Astrocyte (in vitro differentiated cells and primary cell): ENCODE results near the gene SERPINE3. TPM values are rescaled to one million over a fixed set of nuclear protein-coding genes. Genes with fewer than 3 reads are reported as not detected.

Experiments used
- DNase-seq: peaks from one replicate; pipeline ENCODE4 v3.0.0-alpha.2; 2010; ENCODE audit warnings: low read depth
- FAIRE-seq: peaks from 2 replicates; lab custom pipeline; 2011; peaks lifted over from hg19 to GRCh38; lab: Jason Lieb, UNC
- H2AFZ ChIP-seq: 2 replicates; pipeline ENCODE4 v1.6.0; 2012; ENCODE audit warnings: low read depth, low read length, inconsistent platforms
- H3K27ac ChIP-seq: 2 replicates; pipeline ENCODE4 v1.5.1; 2011; ENCODE audit warnings: low read depth, low read length, inconsistent platforms
- H3K27me3 ChIP-seq: 2 replicates; pipeline ENCODE4 v1.6.0; 2011; ENCODE audit warnings: low read length, inconsistent platforms; ENCODE audit not compliant: insufficient read depth
- H3K36me3 ChIP-seq: 2 replicates; pipeline ENCODE4 v1.5.1; 2011; ENCODE audit warnings: low read length, inconsistent platforms; ENCODE audit not compliant: insufficient read depth
- H3K4me1 ChIP-seq: 2 replicates; pipeline ENCODE4 v1.5.1; 2011; ENCODE audit warnings: low read length, inconsistent platforms; ENCODE audit not compliant: insufficient read depth
- H3K4me2 ChIP-seq: 2 replicates; pipeline ENCODE4 v1.6.0; 2012; ENCODE audit warnings: low read length, inconsistent platforms
- H3K4me3 ChIP-seq: 2 replicates; pipeline ENCODE4 v1.5.1; 2011; ENCODE audit warnings: low read depth, mild to moderate bottlenecking, low read length, inconsistent platforms; ENCODE audit not compliant: insufficient read depth
- H3K79me2 ChIP-seq: 2 replicates; pipeline ENCODE4 v1.6.0; 2012; ENCODE audit warnings: mild to moderate bottlenecking, low read length, inconsistent platforms; ENCODE audit not compliant: insufficient read depth
- H3K9ac ChIP-seq: 2 replicates; pipeline ENCODE4 v1.6.0; 2012; ENCODE audit warnings: mild to moderate bottlenecking, low read length, inconsistent platforms
- H3K9me3 ChIP-seq: 2 replicates; pipeline ENCODE4 v1.5.1; 2012; ENCODE audit warnings: low read depth, mild to moderate bottlenecking, low read length, inconsistent platforms; ENCODE audit not compliant: insufficient read depth
- H4K20me1 ChIP-seq: 2 replicates; pipeline ENCODE4 v1.6.0; 2012; ENCODE audit warnings: low read length, inconsistent platforms; ENCODE audit not compliant: insufficient read depth
- H3K27ac Mint-ChIP-seq: one replicate; pipeline ENCODE4 v1.8.0; 2021; ENCODE audit warnings: mild to moderate bottlenecking, mixed read lengths; ENCODE audit not compliant: unreplicated experiment
- H3K27me3 Mint-ChIP-seq: one replicate; pipeline ENCODE4 v1.8.0; 2021; ENCODE audit warnings: low read depth, mixed read lengths; ENCODE audit not compliant: unreplicated experiment
- H3K36me3 Mint-ChIP-seq: one replicate; pipeline ENCODE4 v1.8.0; 2021; ENCODE audit warnings: low read depth, mixed read lengths; ENCODE audit not compliant: unreplicated experiment
- H3K4me1 Mint-ChIP-seq: one replicate; pipeline ENCODE4 v1.8.0; 2021; ENCODE audit warnings: low read depth, mixed read lengths; ENCODE audit not compliant: unreplicated experiment
- H3K4me3 Mint-ChIP-seq: one replicate; pipeline ENCODE4 v1.8.0; 2021; ENCODE audit warnings: mild to moderate bottlenecking, moderate library complexity, mixed read lengths; ENCODE audit not compliant: unreplicated experiment
- H3K9me3 Mint-ChIP-seq: one replicate; pipeline ENCODE4 v1.8.0; 2021; ENCODE audit warnings: mild to moderate bottlenecking, mixed read lengths; ENCODE audit not compliant: unreplicated experiment
- CTCF ChIP-seq: IDR thresholded peaks from 2 replicates; pipeline ENCODE4 v1.5.1; 2011; ENCODE audit warnings: low read depth, mild to moderate bottlenecking, inconsistent platforms, low read length, moderate library complexity; ENCODE audit not compliant: insufficient read depth
- EZH2 ChIP-seq: IDR thresholded peaks from 2 replicates; pipeline ENCODE4 v1.6.1; 2012; ENCODE audit warnings: mild to moderate bottlenecking, low read length, inconsistent platforms; ENCODE audit not compliant: insufficient read depth
- total RNA-seq: library from RNA; stranded (reverse); gene quantifications from 2 replicates; pipeline ENCODE4 v1.2.1, GENCODE V29; 2021

SERPINE3 gene
- total RNA-seq, 1 donor from 2014 or later, result not detected

- H4K20me1 ChIP-seq, result no peaks in the 10 kb centered on the region
- H3K4me1 Mint-ChIP-seq, result no peaks in the 10 kb centered on the region
- H3K4me2 ChIP-seq, result no peak overlapping the region
- no peak overlapping the region for H2AFZ ChIP-seq
- no peaks in the 10 kb centered on the region for H3K4me1 ChIP-seq
- no peak overlapping the region for H3K9ac ChIP-seq
- no peak overlapping the region for H3K4me3 ChIP-seq
- DNase-seq (no peak), FAIRE-seq (no peak)
- H3K27me3 Mint-ChIP-seq, result no peaks in the 10 kb centered on the region
- H3K27me3 ChIP-seq, result no peaks in the 10 kb centered on the region
- no peak overlapping the region for H3K27ac Mint-ChIP-seq
- no peaks in the 10 kb centered on the region for H3K36me3 ChIP-seq
- H3K4me3 Mint-ChIP-seq, result no peak overlapping the region
- no peaks in the 10 kb centered on the region for H3K79me2 ChIP-seq
- no peak for TF ChIP-seq EZH2
- TF ChIP-seq CTCF, result no peak
- H3K36me3 Mint-ChIP-seq, result peaks cover 11% of the 10 kb centered on the region
- H3K9me3 ChIP-seq, result no peaks in the 10 kb centered on the region
- no peaks in the 10 kb centered on the region for H3K9me3 Mint-ChIP-seq
- H3K27ac ChIP-seq, result no peak overlapping the region
These were observed 9.5 kb downstream of the SERPINE3 start for GRCh38 chr13:51349016-51349415.

DNA sequence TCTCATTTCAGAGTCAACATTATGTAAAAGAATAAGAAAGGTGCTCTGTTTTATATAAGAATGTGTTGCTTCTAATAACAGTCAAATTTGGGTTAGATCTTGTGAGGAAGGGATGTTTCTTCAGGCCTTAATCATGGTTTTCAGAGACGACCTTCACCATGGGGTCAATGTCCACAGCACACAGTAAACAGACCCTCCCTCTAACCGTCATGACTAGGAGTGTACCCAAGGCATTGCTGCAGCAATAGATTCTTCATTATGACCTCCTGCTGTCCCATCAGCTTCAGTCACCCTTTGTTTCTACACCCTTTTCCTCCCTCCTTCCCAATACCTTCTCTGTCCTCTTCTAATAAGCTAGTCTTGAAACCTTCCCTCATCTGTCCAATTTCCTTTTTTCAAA lies 15.7 kb downstream of the SERPINE3 start:
- H3K4me1 ChIP-seq, result no peaks in the 10 kb centered on the region
- H3K4me2 ChIP-seq, result no peak overlapping the region
- Mint-ChIP-seq H3K27me3 (no peaks in the 10 kb centered on the region), H3K9me3 (no peaks in the 10 kb centered on the region), H3K36me3 (peaks cover 7% of the 10 kb centered on the region), H3K27ac (no peak overlapping the region), H3K4me1 (peaks cover 7% of the 10 kb centered on the region), H3K4me3 (no peak overlapping the region)
- H3K27me3 ChIP-seq, result no peaks in the 10 kb centered on the region
- no peak overlapping the region for H2AFZ ChIP-seq
- peaks cover 8% of the 10 kb centered on the region for H3K36me3 ChIP-seq
- DNase-seq (no peak), FAIRE-seq (no peak)
- no peak overlapping the region for H3K27ac ChIP-seq
- TF ChIP-seq CTCF, result no peak
- no peak for TF ChIP-seq EZH2
- no peak overlapping the region for H3K4me3 ChIP-seq
- no peaks in the 10 kb centered on the region for H4K20me1 ChIP-seq
- H3K79me2 ChIP-seq, result no peaks in the 10 kb centered on the region
- H3K9me3 ChIP-seq, result no peaks in the 10 kb centered on the region
- H3K9ac ChIP-seq, result no peak overlapping the region

- Histone ChIP-seq H3K27me3 (no peaks in the 10 kb centered on the region), H3K4me3 (no peak overlapping the region), H3K36me3 (peaks cover 10% of the 10 kb centered on the region), H3K27ac (no peak overlapping the region), H3K4me2 (no peak overlapping the region), H3K9ac (no peak overlapping the region), H2AFZ (no peak overlapping the region), H3K4me1 (no peaks in the 10 kb centered on the region), H4K20me1 (no peaks in the 10 kb centered on the region), H3K9me3 (no peaks in the 10 kb centered on the region), H3K79me2 (no peaks in the 10 kb centered on the region)
- H3K36me3 Mint-ChIP-seq, result peaks cover 20% of the 10 kb centered on the region
- no peak overlapping the region for H3K27ac Mint-ChIP-seq
- no peak for DNase-seq
- H3K9me3 Mint-ChIP-seq, result no peaks in the 10 kb centered on the region
- no peak overlapping the region for H3K4me3 Mint-ChIP-seq
- peaks cover 25% of the 10 kb centered on the region for H3K4me1 Mint-ChIP-seq
- peak; percentile 62 for FAIRE-seq
- TF ChIP-seq CTCF, result no peak
- no peak for TF ChIP-seq EZH2
- no peaks in the 10 kb centered on the region for H3K27me3 Mint-ChIP-seq
These were observed 18.6 kb downstream of the SERPINE3 start for GRCh38 chr13:51357928-51358595.
